ENCODE data around the gene CD82.

- no peak for TF ChIP-seq POLR2A (IDR thresholded peaks at IDR 0.05)
- TF ChIP-seq CTCF (IDR thresholded peaks at IDR 0.05) = no peak
These were observed 32.0 kb downstream of the CD82 start for GRCh38 chr11:44597358-44598012.

All from breast epithelium (tissue), 3 donors.